Cardiac fibroblast (primary cell): ENCODE data around the gene FAAP100.

Source experiments
- DNase-seq, 2 donors: peaks; one replicate each; pipeline versions ENCODE4 v3.0.0 to v3.0.0-alpha.2; 2010; ENCODE audit warnings: low read depth in 2 of 2
- H3K4me3 ChIP-seq, 2 donors: replicated peaks in 1 of 2; 1 replicate in 1 of 2; 2 replicates in 1 of 2; pipeline ENCODE4 v1.5.1; 2011; ENCODE audit warnings: low read depth in 2 of 2, low read length in 2 of 2, mild to moderate bottlenecking in 2 of 2, moderate library complexity in 1 of 2
- TF ChIP-seq, protein P1 (sequence below): IDR thresholded peaks from one replicate; pipeline ENCODE4 v1.5.1; 2011; ENCODE audit warnings: low read depth, mild to moderate bottlenecking, low read length, inconsistent platforms

The FAAP100 gene

DNA sequence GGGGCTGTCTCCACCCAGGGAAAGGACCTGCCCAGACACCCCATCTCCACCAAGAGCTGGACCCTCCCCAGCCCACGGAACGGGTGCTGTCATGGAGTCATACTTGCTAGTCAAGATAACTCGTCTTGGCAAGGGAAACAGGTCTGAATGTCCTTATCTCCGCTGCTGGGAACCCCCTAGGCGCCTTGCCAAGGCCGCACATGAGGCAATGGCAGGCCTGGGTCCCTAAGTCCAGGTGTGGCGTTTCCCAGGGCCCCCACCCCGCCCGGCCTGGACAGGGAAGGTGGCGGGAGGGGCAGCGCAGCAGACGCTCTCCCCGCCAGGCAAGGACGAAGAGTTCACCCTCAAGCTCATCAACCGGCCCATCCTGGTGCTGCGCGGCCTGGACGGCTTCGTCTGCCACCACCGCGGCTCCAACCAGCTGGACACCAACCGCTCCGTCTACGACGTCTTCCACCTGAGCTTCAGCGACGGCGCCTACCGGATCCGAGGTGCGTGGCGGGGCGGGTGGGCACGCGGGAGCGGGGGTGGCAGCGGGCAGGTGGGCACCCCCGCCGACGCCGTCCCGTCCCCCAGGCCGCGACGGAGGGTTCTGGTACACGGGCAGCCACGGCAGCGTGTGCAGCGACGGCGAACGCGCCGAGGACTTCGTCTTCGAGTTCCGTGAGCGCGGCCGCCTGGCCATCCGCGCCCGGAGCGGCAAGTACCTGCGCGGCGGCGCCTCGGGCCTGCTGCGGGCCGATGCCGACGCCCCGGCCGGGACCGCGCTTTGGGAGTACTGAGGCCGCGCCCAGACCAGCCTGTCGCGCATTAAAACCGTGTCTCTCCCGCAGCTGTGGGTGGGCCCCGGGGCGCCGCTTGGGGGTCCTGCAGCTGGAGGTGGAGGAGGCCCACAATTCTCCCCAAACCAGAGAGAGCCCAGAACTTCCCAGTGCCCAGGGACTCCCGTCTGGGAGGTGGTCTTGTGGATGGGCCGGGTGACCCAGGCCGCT is 15.6 kb downstream of the FAAP100 start:
- DNase-seq, result peak in 1 of 2 donors; percentile 20
- TF ChIP-seq, protein P1, sequence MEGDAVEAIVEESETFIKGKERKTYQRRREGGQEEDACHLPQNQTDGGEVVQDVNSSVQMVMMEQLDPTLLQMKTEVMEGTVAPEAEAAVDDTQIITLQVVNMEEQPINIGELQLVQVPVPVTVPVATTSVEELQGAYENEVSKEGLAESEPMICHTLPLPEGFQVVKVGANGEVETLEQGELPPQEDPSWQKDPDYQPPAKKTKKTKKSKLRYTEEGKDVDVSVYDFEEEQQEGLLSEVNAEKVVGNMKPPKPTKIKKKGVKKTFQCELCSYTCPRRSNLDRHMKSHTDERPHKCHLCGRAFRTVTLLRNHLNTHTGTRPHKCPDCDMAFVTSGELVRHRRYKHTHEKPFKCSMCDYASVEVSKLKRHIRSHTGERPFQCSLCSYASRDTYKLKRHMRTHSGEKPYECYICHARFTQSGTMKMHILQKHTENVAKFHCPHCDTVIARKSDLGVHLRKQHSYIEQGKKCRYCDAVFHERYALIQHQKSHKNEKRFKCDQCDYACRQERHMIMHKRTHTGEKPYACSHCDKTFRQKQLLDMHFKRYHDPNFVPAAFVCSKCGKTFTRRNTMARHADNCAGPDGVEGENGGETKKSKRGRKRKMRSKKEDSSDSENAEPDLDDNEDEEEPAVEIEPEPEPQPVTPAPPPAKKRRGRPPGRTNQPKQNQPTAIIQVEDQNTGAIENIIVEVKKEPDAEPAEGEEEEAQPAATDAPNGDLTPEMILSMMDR, result no peak
- no peak overlapping the region for H3K4me3 ChIP-seq

DNA sequence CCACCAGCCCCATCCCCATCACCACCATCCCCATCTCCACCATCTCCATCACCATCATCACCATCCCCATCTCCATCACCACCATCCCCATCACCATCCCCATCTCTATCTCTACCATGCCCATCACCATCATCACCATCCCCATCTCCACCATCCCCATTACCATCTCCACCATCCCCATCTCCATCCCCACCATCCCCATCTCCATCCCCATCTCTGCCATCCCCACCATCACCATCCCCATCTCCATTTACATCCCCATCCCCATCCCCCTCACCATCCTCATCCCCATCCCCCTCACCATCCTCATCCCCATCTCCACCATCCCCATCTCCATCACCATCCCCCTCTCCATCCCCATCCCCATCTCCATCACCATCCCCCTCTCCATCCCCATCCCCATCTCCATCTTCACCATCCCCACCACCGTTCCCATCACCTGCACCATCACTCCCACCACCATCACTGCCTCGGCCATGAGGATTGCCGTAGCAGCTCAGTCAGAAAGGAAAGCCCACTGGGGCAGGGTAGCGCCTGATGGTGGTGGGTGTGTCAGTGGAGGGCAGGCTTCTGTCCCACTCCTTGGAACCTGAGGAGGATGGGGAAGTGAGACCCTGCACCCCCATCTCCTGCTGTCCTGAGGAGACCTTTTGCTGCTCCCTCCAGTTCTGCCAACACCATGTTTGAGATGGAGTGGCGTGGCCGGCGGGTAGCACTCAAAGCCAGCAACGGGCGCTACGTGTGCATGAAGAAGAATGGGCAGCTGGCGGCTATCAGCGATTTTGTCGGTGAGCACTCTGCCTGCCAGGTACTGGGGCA is 16.5 kb downstream of the FAAP100 start:
- no peak for DNase-seq
- H3K4me3 ChIP-seq, result no peak overlapping the region

DNA sequence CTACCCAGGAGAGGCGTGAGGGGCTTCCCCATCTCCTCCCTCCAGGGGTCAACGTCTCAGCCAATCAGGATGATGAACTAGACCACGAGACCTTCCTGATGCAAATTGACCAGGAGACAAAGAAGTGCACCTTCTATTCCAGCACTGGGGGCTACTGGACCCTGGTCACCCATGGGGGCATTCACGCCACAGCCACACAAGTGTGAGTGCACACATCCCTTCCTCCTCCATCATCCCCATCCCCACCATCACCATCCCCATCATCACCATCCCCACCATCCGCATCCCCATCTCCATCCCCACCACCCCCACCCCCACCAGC is 17.2 kb downstream of the FAAP100 start:
- TF ChIP-seq, protein P1, result no peak
- no peak overlapping the region for H3K4me3 ChIP-seq
- DNase-seq, result no peak

More for the DNA sequence above, 16.5 kb downstream of the FAAP100 start:
- TF ChIP-seq, protein P1, result no peak

DNA sequence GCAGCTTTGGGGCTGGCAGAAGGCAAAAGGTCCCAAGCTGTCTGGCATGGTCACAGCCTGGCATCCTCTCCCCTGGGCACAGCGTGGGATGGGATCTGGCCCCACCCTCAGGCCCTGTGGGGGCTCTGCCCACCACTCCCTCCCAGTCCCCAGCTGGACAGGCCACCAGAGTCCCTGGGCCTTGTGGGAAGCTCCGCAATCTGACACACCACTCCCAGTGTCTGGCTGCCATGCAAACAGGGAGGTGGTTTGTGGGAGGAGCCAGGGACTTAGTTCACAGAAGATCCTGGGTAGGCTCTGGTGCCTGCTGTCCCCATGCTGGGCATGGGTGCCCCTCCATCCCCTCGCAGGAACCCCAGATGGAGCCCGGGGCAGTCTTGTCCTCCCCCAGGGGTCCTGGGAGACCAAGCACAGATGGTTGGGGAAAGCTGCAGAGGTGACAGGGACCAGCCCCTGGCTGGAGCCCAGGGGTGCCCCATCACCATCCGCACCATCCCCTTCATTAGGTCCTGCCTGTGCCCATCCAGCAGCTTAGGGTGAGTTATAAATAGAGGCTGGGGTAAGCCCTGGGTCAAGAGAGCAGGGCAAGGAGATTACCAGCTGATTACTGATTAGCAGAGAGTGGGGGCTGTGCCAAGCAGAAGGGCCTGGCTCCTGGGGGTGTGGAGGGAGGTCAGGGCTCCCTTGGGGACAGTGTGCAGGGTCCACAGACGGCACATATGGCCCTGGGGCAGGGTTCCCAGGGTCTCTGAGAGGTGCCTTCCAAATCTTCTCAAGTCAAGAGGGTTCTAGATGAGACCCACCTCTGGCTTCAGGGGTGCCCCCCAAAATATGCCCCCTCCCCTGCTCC is 17.8 kb downstream of the FAAP100 start:
- H3K4me3 ChIP-seq, result no peak overlapping the region
- TF ChIP-seq, protein P1, result no peak
- DNase-seq, result no peak

DNA sequence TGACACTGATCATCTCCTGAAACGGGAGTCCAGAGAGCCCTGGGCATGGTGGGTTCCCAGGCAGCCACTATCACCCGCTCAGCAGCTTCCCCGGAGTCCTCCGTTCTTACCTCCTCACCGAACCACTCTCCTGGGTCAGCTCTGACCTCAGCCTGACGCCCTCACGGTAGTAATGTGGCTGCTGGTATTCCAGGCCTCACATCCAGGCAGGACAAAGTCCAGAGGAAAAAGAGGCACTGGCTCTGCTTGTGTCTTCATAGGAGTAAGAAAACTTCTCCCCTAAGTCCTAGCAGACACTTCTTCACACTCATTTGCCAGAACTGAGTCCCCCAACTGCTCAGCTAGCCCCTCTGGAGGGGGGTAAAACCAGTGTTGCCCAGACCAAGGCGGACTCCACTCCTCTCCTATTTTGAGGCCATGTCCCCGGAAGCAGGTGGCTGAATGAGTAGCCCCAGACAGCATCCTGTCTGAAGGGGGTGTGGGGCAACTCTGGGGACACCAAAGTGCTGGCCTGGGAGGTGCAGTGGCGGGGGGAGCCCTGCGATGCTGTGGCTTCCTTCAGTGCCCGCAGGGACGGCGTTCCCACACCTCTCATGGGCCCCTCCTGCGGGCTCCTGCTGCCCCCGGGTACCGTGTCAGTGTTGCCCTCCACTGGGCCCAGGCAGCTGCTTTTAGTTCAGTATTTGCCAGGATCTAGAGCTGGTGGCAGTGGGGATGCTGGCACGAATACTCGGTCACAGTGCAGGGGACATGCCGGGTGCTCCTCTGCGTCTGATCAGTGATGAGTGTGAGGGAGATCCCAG is 18.6 kb downstream of the FAAP100 start:
- no peak overlapping the region for H3K4me3 ChIP-seq
- no peak for DNase-seq
- TF ChIP-seq, protein P1, result no peak
